ENCODE data around the gene DHX35.

Gene DHX35

GRCh38 chr20:39016041-39016440, 53.9 kb downstream of the DHX35 start:
- Histone ChIP-seq H3K23ac (ENCODE audit: low read length in 2 of 2) (no peak overlapping the region), H2AFZ (ENCODE audit: low read depth, low read length) (no peak overlapping the region), H3K4me1 (ENCODE audit: control insufficient read depth, insufficient read depth, low read depth, low read length) (peaks cover 1% of the 10 kb centered on the region), H3K79me1 (replicated peaks; ENCODE audit: low read length, poor library complexity, severe bottlenecking) (peaks cover 7% of the 10 kb centered on the region), H2BK120ac (ENCODE audit: low read depth, low read length) (no peak overlapping the region), H2BK5ac (ENCODE audit: low read depth, low read length, poor library complexity, severe bottlenecking) (no peak overlapping the region), H2BK12ac (ENCODE audit: low read length in 2 of 2) (no peak overlapping the region), H3K27me3 (ENCODE audit: control insufficient read depth in 1 of 2, insufficient read depth in 1 of 2, low read length in 2 of 2) (no peaks in the 10 kb centered on the region), H4K91ac (ENCODE audit: low read length) (no peak overlapping the region), H3K9ac (ENCODE audit: low read length) (no peak overlapping the region), H2AK5ac (ENCODE audit: low read length, severe bottlenecking) (no peak overlapping the region), H3K27ac (ENCODE audit: low read length, poor library complexity, severe bottlenecking) (no peak overlapping the region), H3K4ac (ENCODE audit: low read depth in 1 of 2, low read length in 2 of 2) (no peak overlapping the region), H4K8ac (ENCODE audit: low read length) (no peak overlapping the region), H3K9me3 (ENCODE audit: control insufficient read depth, low read length) (no peaks in the 10 kb centered on the region), H3K4me3 (ENCODE audit: insufficient read depth in 1 of 2, low read depth in 1 of 2, low read length in 2 of 2) (no peak overlapping the region), H3K4me2 (ENCODE audit: low read length, poor library complexity, severe bottlenecking) (no peak overlapping the region), H2BK15ac (ENCODE audit: low read depth, poor library complexity, severe bottlenecking) (no peak overlapping the region), H3K18ac (ENCODE audit: low read depth in 1 of 2, low read length in 2 of 2) (no peak overlapping the region), H3K14ac (ENCODE audit: low read length in 2 of 2) (no peak overlapping the region), H3K36me3 (ENCODE audit: control insufficient read depth in 1 of 2, insufficient read depth in 2 of 2, low read depth in 1 of 2, low read length in 2 of 2) (peaks cover 12 to 63% of the 10 kb centered on the region in 2 experiments)
- WGBS = 89% methylated on average over 2 of the region's 3 CpGs
- DNase-seq = no peak

- Histone ChIP-seq H2AFZ (ENCODE audit: low read depth, low read length) (no peak overlapping the region), H2BK5ac (ENCODE audit: low read depth, low read length, poor library complexity, severe bottlenecking) (no peak overlapping the region), H3K4me1 (ENCODE audit: control insufficient read depth, insufficient read depth, low read depth, low read length) (peaks cover 1% of the 10 kb centered on the region), H3K9ac (ENCODE audit: low read length) (no peak overlapping the region), H4K8ac (ENCODE audit: low read length) (no peak overlapping the region), H3K4me2 (ENCODE audit: low read length, poor library complexity, severe bottlenecking) (no peak overlapping the region), H3K4ac (ENCODE audit: low read depth in 1 of 2, low read length in 2 of 2) (no peak overlapping the region), H3K23ac (ENCODE audit: low read length in 2 of 2) (no peak overlapping the region), H3K27ac (ENCODE audit: low read length, poor library complexity, severe bottlenecking) (no peak overlapping the region), H3K79me1 (replicated peaks; ENCODE audit: low read length, poor library complexity, severe bottlenecking) (peaks cover 7% of the 10 kb centered on the region), H3K4me3 (ENCODE audit: insufficient read depth in 1 of 2, low read depth in 1 of 2, low read length in 2 of 2) (no peak overlapping the region), H4K91ac (ENCODE audit: low read length) (no peak overlapping the region), H3K36me3 (ENCODE audit: control insufficient read depth in 1 of 2, insufficient read depth in 2 of 2, low read depth in 1 of 2, low read length in 2 of 2) (peaks cover 15 to 63% of the 10 kb centered on the region in 2 experiments), H3K18ac (ENCODE audit: low read depth in 1 of 2, low read length in 2 of 2) (no peak overlapping the region), H2BK12ac (ENCODE audit: low read length in 2 of 2) (no peak overlapping the region), H3K27me3 (ENCODE audit: control insufficient read depth in 1 of 2, insufficient read depth in 1 of 2, low read length in 2 of 2) (no peaks in the 10 kb centered on the region), H2BK15ac (ENCODE audit: low read depth, poor library complexity, severe bottlenecking) (no peak overlapping the region), H3K9me3 (ENCODE audit: control insufficient read depth, low read length) (no peaks in the 10 kb centered on the region), H2AK5ac (ENCODE audit: low read length, severe bottlenecking) (no peak overlapping the region), H3K14ac (ENCODE audit: low read length in 2 of 2) (no peak overlapping the region), H2BK120ac (ENCODE audit: low read depth, low read length) (no peak overlapping the region)
- 78% methylated on average over 1 of the region's 2 CpGs for WGBS
- DNase-seq = no peak
Measured at GRCh38 chr20:39016506-39016905, 54.4 kb downstream of the DHX35 start.

- no peak overlapping the region for H2AFZ ChIP-seq (ENCODE audit: low read depth, low read length)
- H2BK120ac ChIP-seq (ENCODE audit: low read depth, low read length) = no peak overlapping the region
- H3K4me2 ChIP-seq (ENCODE audit: low read length, poor library complexity, severe bottlenecking) = no peak overlapping the region
- peaks cover 30 to 82% of the 10 kb centered on the region in 2 experiments for H3K36me3 ChIP-seq (ENCODE audit: control insufficient read depth in 1 of 2, insufficient read depth in 2 of 2, low read depth in 1 of 2, low read length in 2 of 2)
- H4K8ac ChIP-seq (ENCODE audit: low read length) = no peak overlapping the region
- H2BK15ac ChIP-seq (ENCODE audit: low read depth, poor library complexity, severe bottlenecking) = no peak overlapping the region
- 96% methylated on average over 2 of the region's 3 CpGs for WGBS
- no peak overlapping the region for H4K91ac ChIP-seq (ENCODE audit: low read length)
- H3K9ac ChIP-seq (ENCODE audit: low read length) = no peak overlapping the region
- no peak overlapping the region for H2BK12ac ChIP-seq (ENCODE audit: low read length in 2 of 2)
- H3K14ac ChIP-seq (ENCODE audit: low read length in 2 of 2) = no peak overlapping the region
- H3K4me3 ChIP-seq (ENCODE audit: insufficient read depth in 1 of 2, low read depth in 1 of 2, low read length in 2 of 2) = no peak overlapping the region
- H3K18ac ChIP-seq (ENCODE audit: low read depth in 1 of 2, low read length in 2 of 2) = no peak overlapping the region
- no peak overlapping the region for H2AK5ac ChIP-seq (ENCODE audit: low read length, severe bottlenecking)
- H3K4ac ChIP-seq (ENCODE audit: low read depth in 1 of 2, low read length in 2 of 2) = no peak overlapping the region
- H2BK5ac ChIP-seq (ENCODE audit: low read depth, low read length, poor library complexity, severe bottlenecking) = no peak overlapping the region
- H3K23ac ChIP-seq (ENCODE audit: low read length in 2 of 2) = no peak overlapping the region
- H3K27ac ChIP-seq (ENCODE audit: low read length, poor library complexity, severe bottlenecking) = no peak overlapping the region
- H3K4me1 ChIP-seq (ENCODE audit: control insufficient read depth, insufficient read depth, low read depth, low read length) = peaks cover 1% of the 10 kb centered on the region
- H3K79me1 ChIP-seq (replicated peaks; ENCODE audit: low read length, poor library complexity, severe bottlenecking) = peaks cover 7% of the 10 kb centered on the region
- no peaks in the 10 kb centered on the region for H3K9me3 ChIP-seq (ENCODE audit: control insufficient read depth, low read length)
- no peak for DNase-seq
- no peaks in the 10 kb centered on the region for H3K27me3 ChIP-seq (ENCODE audit: control insufficient read depth in 1 of 2, insufficient read depth in 1 of 2, low read length in 2 of 2)
Measured at GRCh38 chr20:39019027-39019426, 56.9 kb downstream of the DHX35 start.

DNA sequence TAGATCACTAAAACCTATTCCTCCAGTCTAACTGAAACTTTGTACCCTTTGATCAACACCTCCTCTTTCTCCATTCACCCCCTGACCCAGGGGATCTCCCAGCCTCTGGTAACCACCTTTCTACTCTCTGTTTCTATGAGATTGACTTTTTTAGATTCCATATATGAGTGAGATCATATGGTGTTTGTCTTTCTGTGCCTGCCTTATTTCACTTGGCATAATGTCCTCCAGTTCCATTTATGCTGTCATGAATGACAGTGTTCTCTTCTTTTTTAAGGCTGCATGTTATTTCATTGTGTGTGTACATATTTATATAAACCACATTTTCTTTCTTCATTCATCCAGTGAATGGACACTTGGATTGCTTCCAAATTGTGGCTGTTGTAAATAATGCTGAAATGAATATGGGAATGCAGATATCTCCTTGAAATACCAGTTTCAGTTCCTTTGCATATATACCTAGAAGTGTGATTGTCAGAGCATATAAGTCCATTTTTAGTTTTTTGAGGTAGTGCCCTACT, 57.7 kb downstream of the DHX35 start:
- Histone ChIP-seq H2AK5ac (ENCODE audit: low read length, severe bottlenecking) (no peak overlapping the region), H3K9ac (ENCODE audit: low read length) (no peak overlapping the region), H3K36me3 (ENCODE audit: control insufficient read depth in 1 of 2, insufficient read depth in 2 of 2, low read depth in 1 of 2, low read length in 2 of 2) (peaks cover 30 to 87% of the 10 kb centered on the region in 2 experiments), H3K4ac (ENCODE audit: low read depth in 1 of 2, low read length in 2 of 2) (no peak overlapping the region), H4K91ac (ENCODE audit: low read length) (no peak overlapping the region), H2BK5ac (ENCODE audit: low read depth, low read length, poor library complexity, severe bottlenecking) (no peak overlapping the region), H3K18ac (ENCODE audit: low read depth in 1 of 2, low read length in 2 of 2) (no peak overlapping the region), H3K4me1 (ENCODE audit: control insufficient read depth, insufficient read depth, low read depth, low read length) (peaks cover 1% of the 10 kb centered on the region), H3K14ac (ENCODE audit: low read length in 2 of 2) (no peak overlapping the region), H3K4me3 (ENCODE audit: insufficient read depth in 1 of 2, low read depth in 1 of 2, low read length in 2 of 2) (no peak overlapping the region), H3K79me1 (replicated peaks; ENCODE audit: low read length, poor library complexity, severe bottlenecking) (peaks cover 5% of the 10 kb centered on the region), H3K27ac (ENCODE audit: low read length, poor library complexity, severe bottlenecking) (no peak overlapping the region), H4K8ac (ENCODE audit: low read length) (no peak overlapping the region), H2AFZ (ENCODE audit: low read depth, low read length) (no peak overlapping the region), H2BK15ac (ENCODE audit: low read depth, poor library complexity, severe bottlenecking) (no peak overlapping the region), H2BK12ac (ENCODE audit: low read length in 2 of 2) (no peak overlapping the region), H3K4me2 (ENCODE audit: low read length, poor library complexity, severe bottlenecking) (no peak overlapping the region), H3K27me3 (ENCODE audit: control insufficient read depth in 1 of 2, insufficient read depth in 1 of 2, low read length in 2 of 2) (no peaks in the 10 kb centered on the region), H2BK120ac (ENCODE audit: low read depth, low read length) (no peak overlapping the region), H3K9me3 (ENCODE audit: control insufficient read depth, low read length) (no peaks in the 10 kb centered on the region), H3K23ac (ENCODE audit: low read length in 2 of 2) (no peak overlapping the region)
- no peak for DNase-seq
